HG03060 (cell line): Measurements from ENCODE around the gene C4A.
"Not testable (repeated sequence)": the region's sequence is repeated elsewhere in the genome, so short reads cannot be mapped to it uniquely, and the experiment has no call there.

Experiments used
- ATAC-seq: cut with Tn5 transposase; IDR thresholded peaks from one replicate; pipeline ENCODE4 v1.9.1; 2021; ENCODE audit warnings: low read depth, moderate number of reproducible peaks; ENCODE audit not compliant: unreplicated experiment

C4A gene

GRCh38 chr6:32047084-32047478 lies 65.2 kb downstream of the C4A start:
- no peak for ATAC-seq

GRCh38 chr6:32047539-32047854 lies 65.6 kb downstream of the C4A start:
- ATAC-seq: no peak

GRCh38 chr6:32047855-32048766 lies 66.3 kb downstream of the C4A start:
- no peak for ATAC-seq

- ATAC-seq: not testable (repeated sequence)
Observed at GRCh38 chr6:32049149-32049548, 67.3 kb downstream of the C4A start.

GRCh38 chr6:32049736-32050135 lies 67.9 kb downstream of the C4A start:
- not testable (repeated sequence) for ATAC-seq

- ATAC-seq: no peak
Observed at GRCh38 chr6:32050562-32050961, 68.7 kb downstream of the C4A start.
